IMR-90 (cell line): ENCODE results near the gene CMA1.

Experiments used
- CEBPB ChIP-seq: IDR thresholded peaks from 2 replicates; pipeline ENCODE4 v1.6.1; 2012; ENCODE audit warnings: low read depth, low read length, improper control_type of control experiment
- FOS ChIP-seq: fragments of 150-350 bp; IDR thresholded peaks from 2 replicates; pipeline ENCODE4 v1.6.1; 2016; ENCODE audit warnings: low read depth, low read length
- MAZ ChIP-seq: IDR thresholded peaks from 2 replicates; pipeline ENCODE4 v1.6.1; 2012; ENCODE audit warnings: low read depth, mild to moderate bottlenecking, low read length, improper control_type of control experiment, moderate library complexity, borderline replicate concordance
- MXI1 ChIP-seq: IDR thresholded peaks from 2 replicates; pipeline ENCODE4 v1.6.1; 2012; ENCODE audit warnings: low read depth, mild to moderate bottlenecking, low read length, moderate library complexity, borderline replicate concordance
- POLR2A ChIP-seq: IDR thresholded peaks from 2 replicates; pipeline ENCODE4 v1.6.1; 2012; ENCODE audit warnings: mild to moderate bottlenecking, low read depth, low read length
- TF ChIP-seq, protein P1 (sequence below): conservative IDR thresholded peaks from 2 replicates; pipeline ENCODE4 v1.5.1; 2012; ENCODE audit warnings: mild to moderate bottlenecking, low read depth, low read length, improper control_type of control experiment

DNA sequence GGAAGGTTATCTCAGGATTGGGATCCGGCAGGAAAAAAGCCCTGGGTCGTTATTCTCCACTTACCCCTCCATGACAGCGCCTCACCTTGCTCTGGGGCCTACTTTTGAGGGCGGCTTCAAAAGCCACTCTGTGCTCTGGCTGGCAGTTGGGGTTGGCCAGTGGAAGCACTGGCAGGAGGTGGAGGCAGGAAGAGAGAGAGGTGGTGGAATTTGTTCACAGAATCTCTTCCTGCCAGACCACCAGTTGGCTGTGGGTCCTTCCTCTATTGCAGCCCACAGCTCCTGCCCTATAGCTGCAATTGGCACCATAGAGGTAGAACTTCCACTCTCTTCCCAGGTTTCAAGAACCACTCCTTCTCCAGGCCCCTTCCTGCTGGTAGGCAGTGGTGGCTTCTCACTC is 32.8 kb downstream of the CMA1 start:
- TF ChIP-seq, protein P1, sequence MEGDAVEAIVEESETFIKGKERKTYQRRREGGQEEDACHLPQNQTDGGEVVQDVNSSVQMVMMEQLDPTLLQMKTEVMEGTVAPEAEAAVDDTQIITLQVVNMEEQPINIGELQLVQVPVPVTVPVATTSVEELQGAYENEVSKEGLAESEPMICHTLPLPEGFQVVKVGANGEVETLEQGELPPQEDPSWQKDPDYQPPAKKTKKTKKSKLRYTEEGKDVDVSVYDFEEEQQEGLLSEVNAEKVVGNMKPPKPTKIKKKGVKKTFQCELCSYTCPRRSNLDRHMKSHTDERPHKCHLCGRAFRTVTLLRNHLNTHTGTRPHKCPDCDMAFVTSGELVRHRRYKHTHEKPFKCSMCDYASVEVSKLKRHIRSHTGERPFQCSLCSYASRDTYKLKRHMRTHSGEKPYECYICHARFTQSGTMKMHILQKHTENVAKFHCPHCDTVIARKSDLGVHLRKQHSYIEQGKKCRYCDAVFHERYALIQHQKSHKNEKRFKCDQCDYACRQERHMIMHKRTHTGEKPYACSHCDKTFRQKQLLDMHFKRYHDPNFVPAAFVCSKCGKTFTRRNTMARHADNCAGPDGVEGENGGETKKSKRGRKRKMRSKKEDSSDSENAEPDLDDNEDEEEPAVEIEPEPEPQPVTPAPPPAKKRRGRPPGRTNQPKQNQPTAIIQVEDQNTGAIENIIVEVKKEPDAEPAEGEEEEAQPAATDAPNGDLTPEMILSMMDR, result no peak
- TF ChIP-seq MAZ, result no peak
- no peak for TF ChIP-seq CEBPB
- no peak for TF ChIP-seq MXI1
- TF ChIP-seq POLR2A, result no peak
- no peak for TF ChIP-seq FOS
